WTC11 (cell line): Measurements from ENCODE around the gene SLC25A45. TPM values are rescaled to one million over a fixed set of nuclear protein-coding genes. Genes with fewer than 3 reads are reported as not detected.

Experiments
- ATAC-seq: fragments of 200-7000 bp; cut with Tn5 transposase; 2 replicates; pipeline ENCODE4 v1.10.0; 2021; ENCODE audit warnings: mild to moderate bottlenecking, moderate library complexity
- CTCF ChIA-PET: fragments of 300-600 bp; sonication (Branson Sonifier 250); formaldehyde crosslinking; loops from one replicate; lab custom pipeline; 2021; ENCODE audit warnings: antibody characterized with exemption; lab: Charles Lee
- POLR2A ChIA-PET: fragments of 350-600 bp; sonication (Branson Sonifier 250); formaldehyde crosslinking; loops from one replicate; lab custom pipeline; 2021; ENCODE audit warnings: antibody characterized with exemption; lab: Charles Lee
- DNase-seq: peaks from one replicate; pipeline ENCODE4 v3.0.0; 2021; ENCODE audit warnings: low spot score
- H3K27ac Mint-ChIP-seq: 2 replicates; pipeline ENCODE4 v1.8.0; 2021; ENCODE audit warnings: mixed read lengths
- H3K27me3 Mint-ChIP-seq: 2 replicates; pipeline ENCODE4 v1.8.0; 2021; ENCODE audit warnings: low read depth, mild to moderate bottlenecking, moderate library complexity, mixed read lengths
- H3K36me3 Mint-ChIP-seq: 2 replicates; pipeline ENCODE4 v1.8.0; 2021; ENCODE audit warnings: mixed read lengths
- H3K4me1 Mint-ChIP-seq: 2 replicates; pipeline ENCODE4 v1.8.0; 2022; ENCODE audit warnings: mixed read lengths
- H3K4me3 Mint-ChIP-seq: 2 replicates; pipeline ENCODE4 v1.8.0; 2021; ENCODE audit warnings: mild to moderate bottlenecking, moderate library complexity, mixed read lengths
- H3K9me3 Mint-ChIP-seq: 2 replicates; pipeline ENCODE4 v1.8.0; 2021; ENCODE audit warnings: mixed read lengths
- EMX1 ChIP-seq: fragments of 250-450 bp; sonication (Bioruptor Pico); IDR thresholded peaks from 2 replicates; pipeline ENCODE4 v1.8.0; 2021; ENCODE audit warnings: mild to moderate bottlenecking
- ETV6 ChIP-seq: sonication (generic); formaldehyde crosslinking; IDR thresholded peaks from 2 replicates; pipeline ENCODE4 v1.8.1; 2022; ENCODE audit warnings: mild to moderate bottlenecking, missing genetic modification reagents
- JAZF1 ChIP-seq: fragments of 250-450 bp; sonication (Bioruptor Pico); IDR thresholded peaks from 2 replicates; pipeline ENCODE4 v1.9.0; 2021; ENCODE audit warnings: moderate library complexity, mild to moderate bottlenecking, inconsistent platforms
- NFATC4 ChIP-seq: fragments of 250-450 bp; sonication (Bioruptor Pico); IDR thresholded peaks from 2 replicates; pipeline ENCODE4 v1.9.0; 2021; ENCODE audit warnings: mild to moderate bottlenecking
- TCF7 ChIP-seq: sonication (generic); formaldehyde crosslinking; IDR thresholded peaks from 2 replicates; pipeline ENCODE4 v1.8.0; 2022; ENCODE audit warnings: mild to moderate bottlenecking, low read depth, missing genetic modification reagents, moderate library complexity
- TEAD1 ChIP-seq: sonication (generic); formaldehyde crosslinking; IDR thresholded peaks from 2 replicates; pipeline ENCODE4 v1.8.0; 2022; ENCODE audit warnings: mild to moderate bottlenecking, missing genetic modification reagents
- ZNF121 ChIP-seq: sonication (generic); formaldehyde crosslinking; IDR thresholded peaks from 2 replicates; pipeline ENCODE4 v1.8.0; 2023; ENCODE audit warnings: missing genetic modification reagents
- ZNF423 ChIP-seq: fragments of 250-450 bp; sonication (Bioruptor Pico); IDR thresholded peaks from 2 replicates; pipeline ENCODE4 v2.1.2; 2022; ENCODE audit warnings: mild to moderate bottlenecking, moderate library complexity
- total RNA-seq: library from RNA; stranded (reverse); gene quantifications from 3 replicates; pipeline ENCODE4 v1.2.3, GENCODE V29; 2021
- TF ChIP-seq, protein P1 (sequence below): sonication (generic); formaldehyde crosslinking; IDR thresholded peaks from 2 replicates; pipeline ENCODE4 v1.8.0; 2023; ENCODE audit warnings: missing genetic modification reagents, mild to moderate bottlenecking, borderline replicate concordance
- TF ChIP-seq, protein P2 (sequence below): sonication (generic); formaldehyde crosslinking; IDR thresholded peaks from 2 replicates; pipeline ENCODE4 v1.8.0; 2022; ENCODE audit warnings: mild to moderate bottlenecking, missing genetic modification reagents
- TF ChIP-seq, protein P3 (sequence below): sonication (generic); formaldehyde crosslinking; IDR thresholded peaks from 2 replicates; pipeline ENCODE4 v1.8.1; 2023; ENCODE audit warnings: mild to moderate bottlenecking, missing genetic modification reagents, moderate library complexity
- TF ChIP-seq, protein P4 (sequence below): sonication (generic); formaldehyde crosslinking; IDR thresholded peaks from 2 replicates; pipeline ENCODE4 v1.8.1; 2022; ENCODE audit warnings: mild to moderate bottlenecking, moderate library complexity, missing genetic modification reagents
- TF ChIP-seq, protein P5 (sequence below): fragments of 250-450 bp; sonication (Bioruptor Pico); IDR thresholded peaks from 2 replicates; pipeline ENCODE4 v1.9.0; 2021; ENCODE audit warnings: mild to moderate bottlenecking
- TF ChIP-seq, protein P6 (sequence below): fragments of 250-450 bp; sonication (Bioruptor Pico); IDR thresholded peaks from 2 replicates; pipeline ENCODE4 v1.9.0; 2021; ENCODE audit warnings: moderate library complexity, mild to moderate bottlenecking, inconsistent platforms, borderline replicate concordance
- TF ChIP-seq, protein P7 (sequence below): sonication (generic); formaldehyde crosslinking; IDR thresholded peaks from 2 replicates; pipeline ENCODE4 v1.8.1; 2023; ENCODE audit warnings: mild to moderate bottlenecking, missing genetic modification reagents, moderate library complexity

SLC25A45 gene
- total RNA-seq, 1 experiment from 2014 or later = 1.7 TPM

DNA sequence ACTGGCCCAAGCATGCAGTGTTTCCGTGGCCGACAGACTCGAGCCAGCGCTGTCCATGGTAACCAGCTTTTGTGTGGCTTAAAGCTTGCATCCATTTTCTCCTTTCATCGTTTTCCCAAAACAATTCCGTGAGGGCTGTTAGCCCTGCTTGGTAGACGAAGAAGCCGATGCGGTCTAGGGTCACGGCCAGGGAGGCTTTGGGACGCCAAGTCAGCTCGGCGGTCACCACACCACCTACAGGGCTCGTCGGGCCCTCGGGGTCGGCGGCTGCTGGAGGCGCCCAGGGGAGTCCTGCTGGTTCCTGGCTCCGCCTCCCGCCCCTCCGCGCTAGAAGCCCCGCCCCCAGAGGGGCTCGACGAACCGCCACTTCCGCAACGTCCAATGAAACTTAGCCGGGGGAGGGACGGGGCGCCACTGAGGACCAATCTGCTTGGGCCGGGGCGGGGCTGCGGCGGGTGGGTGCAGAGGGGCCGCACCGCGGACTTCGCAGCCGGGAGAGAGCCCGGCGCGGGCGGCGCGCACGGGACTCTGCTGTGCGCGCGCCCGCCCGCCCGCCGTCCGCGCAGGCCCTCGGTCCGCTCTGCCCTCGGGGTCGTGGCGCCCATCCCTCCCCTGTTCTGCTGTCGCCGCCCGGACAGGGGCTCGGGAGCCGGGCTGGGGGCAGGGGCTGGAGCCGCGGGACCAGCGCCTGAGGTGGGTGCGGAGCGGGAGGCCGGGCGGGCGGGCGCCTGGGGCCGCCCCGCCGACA, 28.0 kb downstream of the SLC25A45 start, which contains the start of gene TIGD3 (continued):
- TF ChIP-seq, protein P1, sequence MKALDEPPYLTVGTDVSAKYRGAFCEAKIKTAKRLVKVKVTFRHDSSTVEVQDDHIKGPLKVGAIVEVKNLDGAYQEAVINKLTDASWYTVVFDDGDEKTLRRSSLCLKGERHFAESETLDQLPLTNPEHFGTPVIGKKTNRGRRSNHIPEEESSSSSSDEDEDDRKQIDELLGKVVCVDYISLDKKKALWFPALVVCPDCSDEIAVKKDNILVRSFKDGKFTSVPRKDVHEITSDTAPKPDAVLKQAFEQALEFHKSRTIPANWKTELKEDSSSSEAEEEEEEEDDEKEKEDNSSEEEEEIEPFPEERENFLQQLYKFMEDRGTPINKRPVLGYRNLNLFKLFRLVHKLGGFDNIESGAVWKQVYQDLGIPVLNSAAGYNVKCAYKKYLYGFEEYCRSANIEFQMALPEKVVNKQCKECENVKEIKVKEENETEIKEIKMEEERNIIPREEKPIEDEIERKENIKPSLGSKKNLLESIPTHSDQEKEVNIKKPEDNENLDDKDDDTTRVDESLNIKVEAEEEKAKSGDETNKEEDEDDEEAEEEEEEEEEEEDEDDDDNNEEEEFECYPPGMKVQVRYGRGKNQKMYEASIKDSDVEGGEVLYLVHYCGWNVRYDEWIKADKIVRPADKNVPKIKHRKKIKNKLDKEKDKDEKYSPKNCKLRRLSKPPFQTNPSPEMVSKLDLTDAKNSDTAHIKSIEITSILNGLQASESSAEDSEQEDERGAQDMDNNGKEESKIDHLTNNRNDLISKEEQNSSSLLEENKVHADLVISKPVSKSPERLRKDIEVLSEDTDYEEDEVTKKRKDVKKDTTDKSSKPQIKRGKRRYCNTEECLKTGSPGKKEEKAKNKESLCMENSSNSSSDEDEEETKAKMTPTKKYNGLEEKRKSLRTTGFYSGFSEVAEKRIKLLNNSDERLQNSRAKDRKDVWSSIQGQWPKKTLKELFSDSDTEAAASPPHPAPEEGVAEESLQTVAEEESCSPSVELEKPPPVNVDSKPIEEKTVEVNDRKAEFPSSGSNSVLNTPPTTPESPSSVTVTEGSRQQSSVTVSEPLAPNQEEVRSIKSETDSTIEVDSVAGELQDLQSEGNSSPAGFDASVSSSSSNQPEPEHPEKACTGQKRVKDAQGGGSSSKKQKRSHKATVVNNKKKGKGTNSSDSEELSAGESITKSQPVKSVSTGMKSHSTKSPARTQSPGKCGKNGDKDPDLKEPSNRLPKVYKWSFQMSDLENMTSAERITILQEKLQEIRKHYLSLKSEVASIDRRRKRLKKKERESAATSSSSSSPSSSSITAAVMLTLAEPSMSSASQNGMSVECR (CRISPR knock-in tag) = no peak
- TF ChIP-seq ETV6 (CRISPR knock-in tag) (peak; percentile 48; the same call in 1 of the 2 replicates), TCF7 (CRISPR knock-in tag) (no peak), TEAD1 (CRISPR knock-in tag) (no peak), NFATC4 (CRISPR knock-in tag) (no peak), ZNF423 (peak; percentile 62)
- TF ChIP-seq, protein P2, sequence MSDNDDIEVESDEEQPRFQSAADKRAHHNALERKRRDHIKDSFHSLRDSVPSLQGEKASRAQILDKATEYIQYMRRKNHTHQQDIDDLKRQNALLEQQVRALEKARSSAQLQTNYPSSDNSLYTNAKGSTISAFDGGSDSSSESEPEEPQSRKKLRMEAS (CRISPR knock-in tag) = 0 out of 2 replicates have a peak, but pooled peaks have one; percentile 55
- TF ChIP-seq, protein P3, sequence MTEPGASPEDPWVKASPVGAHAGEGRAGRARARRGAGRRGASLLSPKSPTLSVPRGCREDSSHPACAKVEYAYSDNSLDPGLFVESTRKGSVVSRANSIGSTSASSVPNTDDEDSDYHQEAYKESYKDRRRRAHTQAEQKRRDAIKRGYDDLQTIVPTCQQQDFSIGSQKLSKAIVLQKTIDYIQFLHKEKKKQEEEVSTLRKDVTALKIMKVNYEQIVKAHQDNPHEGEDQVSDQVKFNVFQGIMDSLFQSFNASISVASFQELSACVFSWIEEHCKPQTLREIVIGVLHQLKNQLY (CRISPR knock-in tag) = no peak
- TF ChIP-seq, protein P4, sequence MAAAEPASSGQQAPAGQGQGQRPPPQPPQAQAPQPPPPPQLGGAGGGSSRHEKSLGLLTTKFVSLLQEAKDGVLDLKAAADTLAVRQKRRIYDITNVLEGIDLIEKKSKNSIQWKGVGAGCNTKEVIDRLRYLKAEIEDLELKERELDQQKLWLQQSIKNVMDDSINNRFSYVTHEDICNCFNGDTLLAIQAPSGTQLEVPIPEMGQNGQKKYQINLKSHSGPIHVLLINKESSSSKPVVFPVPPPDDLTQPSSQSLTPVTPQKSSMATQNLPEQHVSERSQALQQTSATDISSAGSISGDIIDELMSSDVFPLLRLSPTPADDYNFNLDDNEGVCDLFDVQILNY = 0 out of 2 replicates have a peak, but pooled peaks have one; percentile 67
- TF ChIP-seq, protein P5, sequence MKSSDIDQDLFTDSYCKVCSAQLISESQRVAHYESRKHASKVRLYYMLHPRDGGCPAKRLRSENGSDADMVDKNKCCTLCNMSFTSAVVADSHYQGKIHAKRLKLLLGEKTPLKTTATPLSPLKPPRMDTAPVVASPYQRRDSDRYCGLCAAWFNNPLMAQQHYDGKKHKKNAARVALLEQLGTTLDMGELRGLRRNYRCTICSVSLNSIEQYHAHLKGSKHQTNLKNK = no peak
- TF ChIP-seq, protein P6, sequence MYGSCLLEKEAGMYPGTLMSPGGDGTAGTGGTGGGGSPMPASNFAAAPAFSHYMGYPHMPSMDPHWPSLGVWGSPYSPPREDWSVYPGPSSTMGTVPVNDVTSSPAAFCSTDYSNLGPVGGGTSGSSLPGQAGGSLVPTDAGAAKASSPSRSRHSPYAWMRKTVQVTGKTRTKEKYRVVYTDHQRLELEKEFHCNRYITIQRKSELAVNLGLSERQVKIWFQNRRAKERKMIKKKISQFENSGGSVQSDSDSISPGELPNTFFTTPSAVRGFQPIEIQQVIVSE (CRISPR knock-in tag) = no peak
- TF ChIP-seq, protein P7, sequence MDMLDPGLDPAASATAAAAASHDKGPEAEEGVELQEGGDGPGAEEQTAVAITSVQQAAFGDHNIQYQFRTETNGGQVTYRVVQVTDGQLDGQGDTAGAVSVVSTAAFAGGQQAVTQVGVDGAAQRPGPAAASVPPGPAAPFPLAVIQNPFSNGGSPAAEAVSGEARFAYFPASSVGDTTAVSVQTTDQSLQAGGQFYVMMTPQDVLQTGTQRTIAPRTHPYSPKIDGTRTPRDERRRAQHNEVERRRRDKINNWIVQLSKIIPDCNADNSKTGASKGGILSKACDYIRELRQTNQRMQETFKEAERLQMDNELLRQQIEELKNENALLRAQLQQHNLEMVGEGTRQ (CRISPR knock-in tag) = no peak

DNA sequence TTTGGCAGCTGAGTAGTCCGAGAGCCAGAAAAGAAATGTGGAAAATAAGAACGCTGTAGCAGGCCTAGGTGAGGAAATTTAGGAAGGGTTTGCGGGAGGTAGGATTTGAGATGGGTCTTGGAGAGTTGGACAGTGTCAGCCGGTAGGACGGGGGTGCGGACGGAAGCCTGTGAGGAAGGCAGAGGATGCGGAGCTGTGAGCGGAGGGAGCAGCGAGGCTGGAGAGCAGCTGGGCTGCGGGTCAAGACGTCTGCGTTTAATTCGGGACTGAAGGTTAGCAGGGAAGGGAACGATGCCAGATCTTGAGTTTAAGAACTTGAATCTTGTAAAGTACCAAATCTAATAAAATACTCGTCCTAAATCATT, 28.6 kb downstream of the SLC25A45 start:
- CTCF ChIA-PET = interaction anchor here (0.6 to 3.3 kb wide), 14 partner anchors 10 to 216 kb away, joined by 3 to 30 read pairs (median 3); partner anchors contain the start of genes CAPN1, CDC42EP2, DPF2 and ZNRD2

More for the DNA sequence above, 28.6 kb downstream of the SLC25A45 start:
- peak overlapping the region; percentile 19; the same call in 1 of the 2 replicates for H3K27ac Mint-ChIP-seq
- POLR2A ChIA-PET = interaction anchor here (0.6 to 1.3 kb wide), 9 partner anchors 20 to 186 kb away, joined by 3 to 5 read pairs (median 3); partner anchors contain the start of genes DPF2, POLA2 and SCYL1
- ATAC-seq (peak; percentile 14), DNase-seq (peak; percentile 38)
- peak overlapping the region; percentile 70 for H3K4me3 Mint-ChIP-seq
- H3K4me1 Mint-ChIP-seq = peaks cover 10% of the 10 kb centered on the region
- no peaks in the 10 kb centered on the region for H3K9me3 Mint-ChIP-seq
- peaks cover 26% of the 10 kb centered on the region for H3K36me3 Mint-ChIP-seq
- H3K27me3 Mint-ChIP-seq = peaks cover 30% of the 10 kb centered on the region
- TF ChIP-seq JAZF1 (CRISPR knock-in tag) = no peak
- 0 out of 2 replicates have a peak, but pooled peaks have one; percentile 8 for TF ChIP-seq EMX1 (CRISPR knock-in tag)
- TF ChIP-seq ZNF121 = 0 out of 2 replicates have a peak, but pooled peaks have one; percentile 60
